GM21723 (cell line): Measurements from ENCODE around the gene SYNC.
"Not testable (repeated sequence)": the region's sequence is repeated elsewhere in the genome, so short reads cannot be mapped to it uniquely, and the experiment has no call there.

ENCODE experiments used
- ATAC-seq: cut with Tn5 transposase; IDR thresholded peaks from one replicate; pipeline ENCODE4 v1.9.1; 2021; ENCODE audit warnings: mild to moderate bottlenecking, moderate library complexity; ENCODE audit not compliant: unreplicated experiment

Gene SYNC

GRCh38 chr1:32647308-32648134, 55.0 kb downstream of the SYNC start:
- no peak for ATAC-seq

- no peak for ATAC-seq
Measured at GRCh38 chr1:32644426-32644825, 58.1 kb downstream of the SYNC start.

- ATAC-seq = not testable (repeated sequence)
Measured at GRCh38 chr1:32642292-32642827, 60.2 kb downstream of the SYNC start.

- no peak for ATAC-seq
Measured at GRCh38 chr1:32639489-32640075, 63.0 kb downstream of the SYNC start.

GRCh38 chr1:32636914-32637645, 65.5 kb downstream of the SYNC start:
- no peak for ATAC-seq

- ATAC-seq = no peak
Measured at GRCh38 chr1:32635508-32636277, 66.9 kb downstream of the SYNC start.

- ATAC-seq = no peak
Measured at GRCh38 chr1:32632829-32633228, 69.7 kb downstream of the SYNC start.

GRCh38 chr1:32630173-32630572, 72.4 kb downstream of the SYNC start:
- ATAC-seq = not testable (repeated sequence)
